Measurements from ENCODE around the gene LPCAT4. TPM values are rescaled to one million over a fixed set of nuclear protein-coding genes. Genes with fewer than 3 reads are reported as not detected.

LPCAT4 gene
- total RNA-seq, 6 donors from 2014 or later: 16.3 to 39.0 (median 23.9) TPM

GRCh38 chr15:34327906-34328305 is 39.1 kb downstream of the LPCAT4 start:
- Histone ChIP-seq H3K4me3 (no peak overlapping the region), H3K4me1 (peaks cover 0 to 5% (median 0%) of the 10 kb centered on the region in 4 donors), H3K9me3 (no peaks in the 10 kb centered on the region), H3K27me3 (no peaks in the 10 kb centered on the region), H3K36me3 (no peaks in the 10 kb centered on the region), H3K27ac (no peak overlapping the region)
- ATAC-seq (ENCODE audit: low FRiP score in 2 of 2) (no peak), DNase-seq (no peak)
- TF ChIP-seq POLR2AphosphoS5 (IDR thresholded peaks at IDR 0.05) (no peak), POLR2A (IDR thresholded peaks at IDR 0.05) (no peak), EP300 (IDR thresholded peaks at IDR 0.05) (no peak)
- TF ChIP-seq, protein P1, sequence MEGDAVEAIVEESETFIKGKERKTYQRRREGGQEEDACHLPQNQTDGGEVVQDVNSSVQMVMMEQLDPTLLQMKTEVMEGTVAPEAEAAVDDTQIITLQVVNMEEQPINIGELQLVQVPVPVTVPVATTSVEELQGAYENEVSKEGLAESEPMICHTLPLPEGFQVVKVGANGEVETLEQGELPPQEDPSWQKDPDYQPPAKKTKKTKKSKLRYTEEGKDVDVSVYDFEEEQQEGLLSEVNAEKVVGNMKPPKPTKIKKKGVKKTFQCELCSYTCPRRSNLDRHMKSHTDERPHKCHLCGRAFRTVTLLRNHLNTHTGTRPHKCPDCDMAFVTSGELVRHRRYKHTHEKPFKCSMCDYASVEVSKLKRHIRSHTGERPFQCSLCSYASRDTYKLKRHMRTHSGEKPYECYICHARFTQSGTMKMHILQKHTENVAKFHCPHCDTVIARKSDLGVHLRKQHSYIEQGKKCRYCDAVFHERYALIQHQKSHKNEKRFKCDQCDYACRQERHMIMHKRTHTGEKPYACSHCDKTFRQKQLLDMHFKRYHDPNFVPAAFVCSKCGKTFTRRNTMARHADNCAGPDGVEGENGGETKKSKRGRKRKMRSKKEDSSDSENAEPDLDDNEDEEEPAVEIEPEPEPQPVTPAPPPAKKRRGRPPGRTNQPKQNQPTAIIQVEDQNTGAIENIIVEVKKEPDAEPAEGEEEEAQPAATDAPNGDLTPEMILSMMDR (IDR thresholded peaks at IDR 0.05): no peak
- WGBS, 2 donors: 78 to 82% methylated on average over 4 of the region's 4 CpGs

DNA sequence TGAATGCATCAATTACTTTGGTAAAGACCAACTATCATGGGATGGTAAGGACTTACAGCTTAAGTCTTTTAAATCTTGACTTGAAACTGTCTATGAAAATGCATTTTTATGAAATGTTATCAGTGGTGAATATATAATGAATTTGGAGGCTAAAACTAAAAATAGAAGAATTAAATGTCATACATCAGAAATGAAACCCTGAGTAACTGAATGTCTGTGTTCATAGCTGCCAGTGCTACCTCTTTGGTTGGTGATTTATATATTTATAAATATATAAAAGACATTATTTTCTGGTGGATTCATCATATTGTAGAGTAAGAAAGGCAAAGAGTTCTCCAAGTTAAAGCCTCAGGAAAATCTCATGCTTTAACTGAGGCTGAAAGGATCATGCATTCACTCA is 41.6 kb downstream of the LPCAT4 start:
- Histone ChIP-seq H3K27ac (no peak overlapping the region), H3K4me3 (no peak overlapping the region), H3K4me1 (no peaks in the 10 kb centered on the region), H3K27me3 (no peaks in the 10 kb centered on the region), H3K36me3 (no peaks in the 10 kb centered on the region), H3K9me3 (no peaks in the 10 kb centered on the region)
- DNase-seq (no peak), ATAC-seq (ENCODE audit: low FRiP score in 2 of 2) (no peak)
- no peak for TF ChIP-seq POLR2AphosphoS5 (IDR thresholded peaks at IDR 0.05)
- no peak for TF ChIP-seq POLR2A (IDR thresholded peaks at IDR 0.05)
- TF ChIP-seq, protein P1 (IDR thresholded peaks at IDR 0.05): no peak
- TF ChIP-seq EP300 (IDR thresholded peaks at IDR 0.05): no peak

GRCh38 chr15:34324933-34325332 is 42.1 kb downstream of the LPCAT4 start:
- no peak overlapping the region for H3K27ac ChIP-seq
- DNase-seq (no peak), ATAC-seq (ENCODE audit: low FRiP score in 2 of 2) (no peak)
- H3K4me3 ChIP-seq: no peak overlapping the region
- no peaks in the 10 kb centered on the region for H3K4me1 ChIP-seq
- no peaks in the 10 kb centered on the region for H3K9me3 ChIP-seq
- no peaks in the 10 kb centered on the region for H3K36me3 ChIP-seq
- TF ChIP-seq POLR2AphosphoS5 (IDR thresholded peaks at IDR 0.05) (no peak), EP300 (IDR thresholded peaks at IDR 0.05) (no peak), POLR2A (IDR thresholded peaks at IDR 0.05) (no peak)
- TF ChIP-seq, protein P1 (IDR thresholded peaks at IDR 0.05): no peak
- 93 to 96% methylated on average over 1 of the region's 1 CpG for WGBS, 2 donors
- no peaks in the 10 kb centered on the region for H3K27me3 ChIP-seq

- Histone ChIP-seq H3K36me3 (no peaks in the 10 kb centered on the region), H3K4me1 (peaks cover 6 to 10% (median 7%) of the 10 kb centered on the region in 4 donors), H3K4me3 (no peak overlapping the region), H3K9me3 (no peaks in the 10 kb centered on the region), H3K27ac (no peak overlapping the region), H3K27me3 (no peaks in the 10 kb centered on the region)
- ATAC-seq (ENCODE audit: low FRiP score in 2 of 2) (no peak), DNase-seq (peak in 1 of 2 donors; percentile 22)
- TF ChIP-seq, protein P1 (IDR thresholded peaks at IDR 0.05): no peak
- no peak for TF ChIP-seq POLR2A (IDR thresholded peaks at IDR 0.05)
- no peak for TF ChIP-seq EP300 (IDR thresholded peaks at IDR 0.05)
- TF ChIP-seq POLR2AphosphoS5 (IDR thresholded peaks at IDR 0.05): no peak
- WGBS, 2 donors: 93 to 97% methylated on average over 10 of the region's 10 CpGs
These were observed 43.8 kb downstream of the LPCAT4 start for GRCh38 chr15:34323217-34323616.

Measured in upper lobe of left lung (tissue), 6 donors.